CD14-positive monocyte (primary cell): ENCODE results near the gene GPR42. TPM values are rescaled to one million over a fixed set of nuclear protein-coding genes. Genes with fewer than 3 reads are reported as not detected.

ENCODE experiments used
- DNase-seq, 3 donors: peaks; one replicate each; pipeline ENCODE4 v3.0.0-alpha.2; 2011 to 2022
- H2AFZ ChIP-seq: 2 replicates; pipeline ENCODE4 v1.6.0; 2012; ENCODE audit warnings: mild to moderate bottlenecking, low read depth, low read length, inconsistent platforms; ENCODE audit not compliant: insufficient read depth, poor library complexity, severe bottlenecking
- H3K27ac ChIP-seq, 2 donors: 1 replicate in 1 of 2; 2 replicates in 1 of 2; pipeline ENCODE4 v1.5.1; 2012 to 2013; ENCODE audit warnings: low read length in 2 of 2, control low read depth in 1 of 2, inconsistent platforms in 1 of 2, low read depth in 1 of 2, mild to moderate bottlenecking in 1 of 2
- H3K27me3 ChIP-seq, 2 donors: one replicate each; pipeline versions ENCODE4 v1.6.0 to v1.6.1; 2011 to 2013; ENCODE audit warnings: low read length in 2 of 2; ENCODE audit not compliant: control insufficient read depth in 2 of 2, insufficient read depth in 2 of 2
- H3K36me3 ChIP-seq, 2 donors: replicated peaks in 1 of 2; 1 replicate in 1 of 2; 2 replicates in 1 of 2; pipeline versions ENCODE4 v1.5.1 to v1.6.1; 2012 to 2013; ENCODE audit warnings: low read length in 2 of 2, control low read depth in 1 of 2, inconsistent platforms in 1 of 2, mild to moderate bottlenecking in 1 of 2; ENCODE audit not compliant: insufficient read depth in 2 of 2, control insufficient read depth in 1 of 2
- H3K4me1 ChIP-seq, 2 donors: 1 replicate in 1 of 2; 2 replicates in 1 of 2; pipeline versions ENCODE4 v1.5.1 to v1.6.1; 2012 to 2013; ENCODE audit warnings: low read length in 2 of 2, control low read depth in 1 of 2, inconsistent platforms in 1 of 2, mild to moderate bottlenecking in 1 of 2, moderate library complexity in 1 of 2; ENCODE audit not compliant: insufficient read depth in 2 of 2, control insufficient read depth in 1 of 2
- H3K4me2 ChIP-seq: replicated peaks from 2 replicates; pipeline ENCODE3; 2012; ENCODE audit warnings: low read length, moderate library complexity, mild to moderate bottlenecking; ENCODE audit not compliant: poor library complexity, severe bottlenecking; ENCODE audit errors: extremely low read depth
- H3K4me3 ChIP-seq, 3 experiments: fragments of 200-600 bp in 1 of 3; sonication (generic) in 1 of 3; replicated peaks in 1 of 3; 1 replicate in 2 of 3; 2 replicates in 1 of 3; pipeline ENCODE4 v1.5.1; 2011 to 2013; ENCODE audit warnings: low read length in 3 of 3, mild to moderate bottlenecking in 3 of 3, control low read depth in 2 of 3, low read depth in 2 of 3, inconsistent platforms in 1 of 3, moderate library complexity in 1 of 3
- H3K79me2 ChIP-seq: 2 replicates; pipeline ENCODE4 v1.6.0; 2012; ENCODE audit warnings: mild to moderate bottlenecking, control low read depth, inconsistent platforms, low read length, moderate library complexity; ENCODE audit not compliant: insufficient read depth
- H3K9ac ChIP-seq: 2 replicates; pipeline ENCODE4 v1.6.0; 2017; ENCODE audit warnings: low read length, mild to moderate bottlenecking; ENCODE audit not compliant: insufficient read depth, poor library complexity, severe bottlenecking
- H3K9me3 ChIP-seq, 2 donors: replicated peaks in 1 of 2; 1 replicate in 1 of 2; 2 replicates in 1 of 2; pipeline versions ENCODE4 v1.5.1 to v1.6.1; 2012 to 2013; ENCODE audit warnings: low read length in 2 of 2, control low read depth in 1 of 2; ENCODE audit not compliant: control insufficient read depth in 1 of 2, insufficient read depth in 1 of 2
- H4K20me1 ChIP-seq: 2 replicates; pipeline ENCODE4 v1.6.0; 2012; ENCODE audit warnings: mild to moderate bottlenecking, low read length, control low read depth, moderate library complexity; ENCODE audit not compliant: insufficient read depth
- H3K27ac Mint-ChIP-seq, 7 donors: one replicate each; pipeline ENCODE4 v1.8.0; 2020; ENCODE audit warnings: mild to moderate bottlenecking in 7 of 7, mixed read lengths in 7 of 7, moderate library complexity in 6 of 7, inconsistent platforms in 2 of 7
- H3K27me3 Mint-ChIP-seq, 3 donors: one replicate each; pipeline ENCODE4 v1.8.0; 2021 to 2022; ENCODE audit warnings: low read depth in 3 of 3, mild to moderate bottlenecking in 3 of 3, mixed read lengths in 3 of 3, moderate library complexity in 3 of 3, inconsistent platforms in 1 of 3
- H3K36me3 Mint-ChIP-seq, 2 donors: one replicate each; pipeline ENCODE4 v1.8.0; 2020; ENCODE audit warnings: mixed read lengths in 2 of 2, inconsistent platforms in 1 of 2, mild to moderate bottlenecking in 1 of 2
- H3K4me1 Mint-ChIP-seq: one replicate; pipeline ENCODE4 v1.8.0; 2020; ENCODE audit warnings: mild to moderate bottlenecking, mixed read lengths
- H3K4me3 Mint-ChIP-seq, 2 donors: one replicate each; pipeline ENCODE4 v1.8.0; 2020; ENCODE audit warnings: mild to moderate bottlenecking in 2 of 2, mixed read lengths in 2 of 2, moderate library complexity in 1 of 2
- H3K9me3 Mint-ChIP-seq, 7 donors: one replicate each; pipeline ENCODE4 v1.8.0; 2020 to 2022; ENCODE audit warnings: mixed read lengths in 7 of 7, mild to moderate bottlenecking in 6 of 7, moderate library complexity in 6 of 7, inconsistent platforms in 2 of 7
- CTCF ChIP-seq: fragments of 200-600 bp; IDR thresholded peaks from one replicate; pipeline ENCODE4 v1.8.0; 2022; ENCODE audit warnings: antibody characterized with exemption, mild to moderate bottlenecking
- WGBS: methylation state at CpG from one replicate; pipeline ENCODE4 v1.1.5; 2013; ENCODE audit warnings: missing lambda C conversion rate; ENCODE audit not compliant: insufficient coverage; 5-methylcytosine and 5-hydroxymethylcytosine counted together
- intact Hi-C, 2 donors: fragments of 100-400 bp; cut with micrococcal nuclease; formaldehyde crosslinking; loops; one replicate each; pipeline versions ENCODE4 v1.15.0 to v1.15.1; 2023
- polyA plus RNA-seq, 3 donors: library from polyadenylated mRNA; depleted of rRNA in 1 of 3; unstranded in 2 of 3; stranded (reverse) in 1 of 3; fragments of 300-500 nt in 2 of 3; fragments of >200 nt in 1 of 3; fragmentation: Illumina TruSeq in 2 of 3; gene quantifications; 1 replicate in 2 of 3; 2 replicates in 1 of 3; pipeline ENCODE4 v1.2.3, GENCODE V29; 2012 to 2021

GPR42 gene
- polyA plus RNA-seq, 3 donors, result 0.17 to 2.9 TPM; not detected in 1

- peaks cover 0 to 4% of the 10 kb centered on the region in 2 donors for H3K27me3 ChIP-seq
- no peak overlapping the region for H2AFZ ChIP-seq
- peaks cover 0 to 18% (median 11%) of the 10 kb centered on the region in 7 donors for H3K9me3 Mint-ChIP-seq
- H3K9ac ChIP-seq, result no peak overlapping the region
- H3K27me3 Mint-ChIP-seq, result peaks cover 0 to 10% (median 2%) of the 10 kb centered on the region in 3 donors
- H3K4me3 Mint-ChIP-seq, result peak overlapping the region in 1 of 2 donors; percentile 8
- H3K27ac Mint-ChIP-seq, result no peak overlapping the region
- no peak for DNase-seq
- H3K4me1 Mint-ChIP-seq, result no peaks in the 10 kb centered on the region
- H3K4me1 ChIP-seq, result no peaks in the 10 kb centered on the region
- peaks cover 0 to 13% of the 10 kb centered on the region in 2 donors for H3K9me3 ChIP-seq
- TF ChIP-seq CTCF, result no peak
- no CpG with 5 or more reads among the region's 1 CpG for WGBS
- H3K36me3 Mint-ChIP-seq, result no peaks in the 10 kb centered on the region
- no peak overlapping the region for H3K27ac ChIP-seq
- intact Hi-C loops, result no loop called here
- no peak overlapping the region for H3K4me3 ChIP-seq
- H4K20me1 ChIP-seq, result no peaks in the 10 kb centered on the region
- no peak overlapping the region for H3K4me2 ChIP-seq
- H3K36me3 ChIP-seq, result no peaks in the 10 kb centered on the region
- no peaks in the 10 kb centered on the region for H3K79me2 ChIP-seq
Measured at GRCh38 chr19:35368378-35368777, 2.5 kb upstream of the GPR42 start.

GRCh38 chr19:35369522-35369921, 1.3 kb upstream of the GPR42 start:
- Mint-ChIP-seq H3K9me3 (peaks cover 0 to 21% (median 11%) of the 10 kb centered on the region in 7 donors), H3K4me1 (peaks cover 7% of the 10 kb centered on the region), H3K4me3 (no peak overlapping the region), H3K27me3 (peaks cover 4 to 11% (median 5%) of the 10 kb centered on the region in 3 donors), H3K36me3 (no peaks in the 10 kb centered on the region), H3K27ac (peak overlapping the region in 1 of 7 donors; percentile 2)
- no peak overlapping the region for H3K27ac ChIP-seq
- H3K79me2 ChIP-seq, result no peaks in the 10 kb centered on the region
- peaks cover 0 to 4% of the 10 kb centered on the region in 2 donors for H3K27me3 ChIP-seq
- H3K4me2 ChIP-seq, result no peak overlapping the region
- intact Hi-C loops, result no loop called here
- H3K9ac ChIP-seq, result no peak overlapping the region
- DNase-seq, result no peak
- peaks cover 0 to 13% of the 10 kb centered on the region in 2 donors for H3K9me3 ChIP-seq
- no peaks in the 10 kb centered on the region for H3K4me1 ChIP-seq
- H4K20me1 ChIP-seq, result no peaks in the 10 kb centered on the region
- no peak for TF ChIP-seq CTCF
- H3K36me3 ChIP-seq, result no peaks in the 10 kb centered on the region
- no peak overlapping the region for H3K4me3 ChIP-seq
- no peak overlapping the region for H2AFZ ChIP-seq
